OCI-LY3 (cell line): Measurements from ENCODE around the gene CNTNAP2.

Experiments
- EZH2phosphoT487 ChIP-seq: fragments of 200-600 bp; shearing (Covaris generic); IDR thresholded peaks from 2 replicates; pipeline ENCODE4 v1.6.1; 2018; ENCODE audit warnings: antibody characterized with exemption, mixed run types, low read depth
- TF ChIP-seq, protein P1 (sequence below): fragments of 200-600, 300-600 bp; sonication (generic); IDR thresholded peaks from 2 replicates; pipeline ENCODE4 v1.5.1; 2014; ENCODE audit warnings: antibody characterized with exemption, low read length, low read depth

DNA sequence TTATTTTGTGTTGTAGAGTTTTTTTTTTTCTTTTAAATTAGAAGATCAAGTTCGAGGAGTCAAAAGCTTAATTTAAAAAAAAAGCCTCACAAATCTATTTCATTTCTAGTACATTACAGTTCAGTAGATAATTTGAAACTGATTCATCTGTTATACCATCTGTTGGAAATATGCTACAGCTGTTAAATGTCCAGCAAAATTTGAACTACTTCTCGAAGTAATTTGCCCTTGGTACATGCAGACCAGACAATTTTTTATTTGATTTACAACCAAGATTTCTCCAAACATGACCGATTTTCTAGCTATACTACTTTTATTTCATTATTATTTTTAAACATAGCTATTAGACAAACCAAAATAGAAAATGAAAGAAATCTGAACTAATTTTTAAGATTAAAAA, 647.9 kb downstream of the CNTNAP2 start:
- TF ChIP-seq, protein P1, sequence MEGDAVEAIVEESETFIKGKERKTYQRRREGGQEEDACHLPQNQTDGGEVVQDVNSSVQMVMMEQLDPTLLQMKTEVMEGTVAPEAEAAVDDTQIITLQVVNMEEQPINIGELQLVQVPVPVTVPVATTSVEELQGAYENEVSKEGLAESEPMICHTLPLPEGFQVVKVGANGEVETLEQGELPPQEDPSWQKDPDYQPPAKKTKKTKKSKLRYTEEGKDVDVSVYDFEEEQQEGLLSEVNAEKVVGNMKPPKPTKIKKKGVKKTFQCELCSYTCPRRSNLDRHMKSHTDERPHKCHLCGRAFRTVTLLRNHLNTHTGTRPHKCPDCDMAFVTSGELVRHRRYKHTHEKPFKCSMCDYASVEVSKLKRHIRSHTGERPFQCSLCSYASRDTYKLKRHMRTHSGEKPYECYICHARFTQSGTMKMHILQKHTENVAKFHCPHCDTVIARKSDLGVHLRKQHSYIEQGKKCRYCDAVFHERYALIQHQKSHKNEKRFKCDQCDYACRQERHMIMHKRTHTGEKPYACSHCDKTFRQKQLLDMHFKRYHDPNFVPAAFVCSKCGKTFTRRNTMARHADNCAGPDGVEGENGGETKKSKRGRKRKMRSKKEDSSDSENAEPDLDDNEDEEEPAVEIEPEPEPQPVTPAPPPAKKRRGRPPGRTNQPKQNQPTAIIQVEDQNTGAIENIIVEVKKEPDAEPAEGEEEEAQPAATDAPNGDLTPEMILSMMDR = no peak
- no peak for TF ChIP-seq EZH2phosphoT487
